ENCODE measurements around the gene MYZAP. TPM values are rescaled to one million over a fixed set of nuclear protein-coding genes. Genes with fewer than 3 reads are reported as not detected.
A peak's percentile ranks its signal among the peaks of the same experiment; 100 is the strongest.

Gene MYZAP
- total RNA-seq, 1 experiment from 2014 or later = 5.9 TPM

DNA sequence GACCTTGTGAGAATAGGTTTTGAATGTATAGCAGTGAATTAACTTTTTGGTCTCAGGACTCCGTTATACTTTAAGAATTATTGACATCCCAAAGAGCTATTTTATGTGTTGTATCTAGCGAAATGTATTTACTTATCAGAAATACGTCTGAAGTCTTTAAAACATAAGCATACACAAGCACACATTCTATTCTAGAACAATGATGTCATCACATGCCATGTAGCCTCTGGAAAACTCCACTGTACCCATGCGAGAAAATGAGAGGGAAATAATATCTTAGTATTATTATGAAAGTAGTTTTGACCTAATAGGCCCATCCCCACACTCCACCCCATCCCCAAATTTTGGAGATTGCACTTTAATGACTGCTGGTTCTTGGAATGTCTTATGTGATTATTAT is 116.3 kb downstream of the MYZAP start:
- Histone ChIP-seq H3K79me2 (ENCODE audit: low read depth) (peaks cover 36% of the 10 kb centered on the region), H3K9me3 (ENCODE audit: insufficient read depth, low read depth) (no peaks in the 10 kb centered on the region), H3K4me3 (peak overlapping the region; percentile 74; the same call in 1 of the 2 replicates), H3K36me3 (ENCODE audit: low read depth) (0 out of 2 replicates have a peak, but pooled peaks cover 8% of the 10 kb centered on the region), H3K27ac (no peak overlapping the region), H2AFZ (no peak overlapping the region), H3K4me1 (replicated peaks; ENCODE audit: insufficient read depth) (peaks cover 15% of the 10 kb centered on the region), H3K27me3 (ENCODE audit: insufficient read depth, low read depth) (no peaks in the 10 kb centered on the region), H3K4me2 (peak overlapping the region; percentile 88), H4K20me1 (ENCODE audit: insufficient read depth) (no peaks in the 10 kb centered on the region), H3F3A (ENCODE audit: insufficient read depth, low read depth) (no peaks in the 10 kb centered on the region), H3K9me2 (ENCODE audit: insufficient read depth) (no peaks in the 10 kb centered on the region)
- POLR2A ChIA-PET (ENCODE audit: unreplicated experiment) = interaction anchor here (0.6 to 0.7 kb wide), 2 partner anchors 33 to 118 kb away, joined by 3 to 5 read pairs; no protein-coding TSS in a partner anchor
- no TSS peak for BruUV-seq (replicated peaks)
- TF ChIP-seq, protein P1, sequence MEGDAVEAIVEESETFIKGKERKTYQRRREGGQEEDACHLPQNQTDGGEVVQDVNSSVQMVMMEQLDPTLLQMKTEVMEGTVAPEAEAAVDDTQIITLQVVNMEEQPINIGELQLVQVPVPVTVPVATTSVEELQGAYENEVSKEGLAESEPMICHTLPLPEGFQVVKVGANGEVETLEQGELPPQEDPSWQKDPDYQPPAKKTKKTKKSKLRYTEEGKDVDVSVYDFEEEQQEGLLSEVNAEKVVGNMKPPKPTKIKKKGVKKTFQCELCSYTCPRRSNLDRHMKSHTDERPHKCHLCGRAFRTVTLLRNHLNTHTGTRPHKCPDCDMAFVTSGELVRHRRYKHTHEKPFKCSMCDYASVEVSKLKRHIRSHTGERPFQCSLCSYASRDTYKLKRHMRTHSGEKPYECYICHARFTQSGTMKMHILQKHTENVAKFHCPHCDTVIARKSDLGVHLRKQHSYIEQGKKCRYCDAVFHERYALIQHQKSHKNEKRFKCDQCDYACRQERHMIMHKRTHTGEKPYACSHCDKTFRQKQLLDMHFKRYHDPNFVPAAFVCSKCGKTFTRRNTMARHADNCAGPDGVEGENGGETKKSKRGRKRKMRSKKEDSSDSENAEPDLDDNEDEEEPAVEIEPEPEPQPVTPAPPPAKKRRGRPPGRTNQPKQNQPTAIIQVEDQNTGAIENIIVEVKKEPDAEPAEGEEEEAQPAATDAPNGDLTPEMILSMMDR (conservative IDR thresholded peaks at IDR 0.05) = no peak
- TF ChIP-seq EZH2 (IDR thresholded peaks at IDR 0.05; ENCODE audit: low read depth) = no peak
- CTCF ChIA-PET = no interaction called here
- intact Hi-C loops (cut with micrococcal nuclease; ENCODE audit: unreplicated experiment) = no loop called here
- no peak for DNase-seq

DNA sequence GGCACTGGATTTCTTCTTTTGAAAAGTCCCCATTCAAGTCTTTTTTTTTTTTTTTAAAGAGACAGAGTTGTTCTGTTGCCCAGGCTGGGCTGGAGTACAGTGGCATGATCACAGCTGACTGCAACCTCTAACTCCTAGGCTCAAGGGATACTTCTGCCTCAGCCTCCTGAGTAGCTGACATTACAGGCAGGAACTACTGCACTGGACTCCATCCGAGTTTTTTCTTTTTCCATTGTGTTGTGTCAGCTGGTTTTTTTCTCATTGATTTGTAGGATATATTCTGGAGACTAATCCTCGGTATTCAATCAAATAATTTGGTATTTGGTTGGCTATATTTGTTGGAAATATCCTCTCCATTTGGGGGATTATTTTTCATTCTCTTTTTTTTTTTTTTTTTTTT is 126.6 kb downstream of the MYZAP start:
- H3F3A ChIP-seq (ENCODE audit: insufficient read depth, low read depth) = no peaks in the 10 kb centered on the region
- no peaks in the 10 kb centered on the region; the same call in 1 of the 2 replicates for H3K36me3 ChIP-seq (ENCODE audit: low read depth)
- H3K4me2 ChIP-seq = no peak overlapping the region
- no peaks in the 10 kb centered on the region for H4K20me1 ChIP-seq (ENCODE audit: insufficient read depth)
- H3K9me2 ChIP-seq (ENCODE audit: insufficient read depth) = no peaks in the 10 kb centered on the region
- H3K27ac ChIP-seq = no peak overlapping the region
- POLR2A ChIA-PET (ENCODE audit: unreplicated experiment) = interaction anchor here (0.6 kb wide), 1 partner anchor 1056 kb away, joined by 12 read pairs; no protein-coding TSS in a partner anchor
- TF ChIP-seq, protein P1 (conservative IDR thresholded peaks at IDR 0.05) = no peak
- TF ChIP-seq EZH2 (IDR thresholded peaks at IDR 0.05; ENCODE audit: low read depth) = no peak
- no peak overlapping the region for H2AFZ ChIP-seq
- DNase-seq = no peak
- no peak overlapping the region for H3K4me3 ChIP-seq
- intact Hi-C loops (cut with micrococcal nuclease; ENCODE audit: unreplicated experiment) = no loop called here
- no peaks in the 10 kb centered on the region for H3K27me3 ChIP-seq (ENCODE audit: insufficient read depth, low read depth)
- BruUV-seq (replicated peaks) = no TSS peak
- no peaks in the 10 kb centered on the region for H3K9me3 ChIP-seq (ENCODE audit: insufficient read depth, low read depth)
- CTCF ChIA-PET = no interaction called here
- H3K4me1 ChIP-seq (replicated peaks; ENCODE audit: insufficient read depth) = no peaks in the 10 kb centered on the region
- H3K79me2 ChIP-seq (ENCODE audit: low read depth) = no peaks in the 10 kb centered on the region

DNA sequence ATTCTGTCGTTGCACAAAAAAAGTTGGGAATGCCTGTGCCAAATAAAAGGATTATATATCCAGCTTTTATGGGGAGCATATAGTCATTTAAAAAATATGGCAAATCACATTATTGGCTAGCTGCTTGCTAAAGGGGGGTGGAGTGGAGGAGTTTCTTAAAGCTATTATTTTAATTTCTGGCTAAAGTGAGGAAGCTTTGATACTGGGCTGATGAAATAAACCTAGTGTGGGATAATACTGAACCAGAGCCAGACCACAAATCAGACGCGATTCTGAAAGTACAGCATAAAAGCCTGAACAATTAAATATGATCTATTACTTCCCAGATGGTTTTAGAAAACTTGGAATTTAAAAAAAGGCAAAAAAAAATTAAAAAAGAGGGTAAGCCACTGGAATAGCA is 129.2 kb downstream of the MYZAP start:
- no peak overlapping the region for H3K4me3 ChIP-seq
- H2AFZ ChIP-seq = no peak overlapping the region
- TF ChIP-seq, protein P1 (conservative IDR thresholded peaks at IDR 0.05) = no peak
- no peak for TF ChIP-seq EZH2 (IDR thresholded peaks at IDR 0.05; ENCODE audit: low read depth)
- H3K9me2 ChIP-seq (ENCODE audit: insufficient read depth) = no peaks in the 10 kb centered on the region
- intact Hi-C loops (cut with micrococcal nuclease; ENCODE audit: unreplicated experiment) = no loop called here
- no TSS peak for BruUV-seq (replicated peaks)
- H3K4me1 ChIP-seq (replicated peaks; ENCODE audit: insufficient read depth) = no peaks in the 10 kb centered on the region
- no peaks in the 10 kb centered on the region for H3K79me2 ChIP-seq (ENCODE audit: low read depth)
- H4K20me1 ChIP-seq (ENCODE audit: insufficient read depth) = no peaks in the 10 kb centered on the region
- H3K27me3 ChIP-seq (ENCODE audit: insufficient read depth, low read depth) = no peaks in the 10 kb centered on the region
- POLR2A ChIA-PET (ENCODE audit: unreplicated experiment) = no interaction called here
- no peak overlapping the region for H3K27ac ChIP-seq
- no peak for DNase-seq
- no peaks in the 10 kb centered on the region for H3K9me3 ChIP-seq (ENCODE audit: insufficient read depth, low read depth)
- H3K36me3 ChIP-seq (ENCODE audit: low read depth) = no peaks in the 10 kb centered on the region; the same call in 1 of the 2 replicates
- H3F3A ChIP-seq (ENCODE audit: insufficient read depth, low read depth) = no peaks in the 10 kb centered on the region
- no peak overlapping the region for H3K4me2 ChIP-seq
- CTCF ChIA-PET = interaction anchor here (0.6 kb wide), 1 partner anchor 53 kb away, joined by 3 read pairs; no protein-coding TSS in a partner anchor

All from PC-9 (cell line).